Measurements from ENCODE around the gene COL8A2. TPM values are rescaled to one million over a fixed set of nuclear protein-coding genes. Genes with fewer than 3 reads are reported as not detected.

COL8A2 gene
- total RNA-seq, 4 donors from 2014 or later, result 0.83 to 1.3 (median 1.1) TPM

- Histone ChIP-seq H3K4me1 (peaks cover 0 to 5% (median 0%) of the 10 kb centered on the region in 4 donors), H3K9me3 (no peaks in the 10 kb centered on the region), H3K4me3 (peak overlapping the region in 3 of 4 donors; percentile 48 to 50 (median 49)), H3K27ac (peak overlapping the region in 1 of 4 donors; percentile 49), H3K36me3 (no peaks in the 10 kb centered on the region), H3K27me3 (peaks cover 0 to 7% of the 10 kb centered on the region in 2 donors)
- no peak for DNase-seq
- no peak for TF ChIP-seq CTCF (IDR thresholded peaks at IDR 0.05)
- no peak for TF ChIP-seq POLR2A (IDR thresholded peaks at IDR 0.05)
Measured at GRCh38 chr1:36124404-36125128, 456 bp downstream of the COL8A2 start.

GRCh38 chr1:36123356-36123755 lies 1.7 kb downstream of the COL8A2 start:
- Histone ChIP-seq H3K4me1 (peaks cover 0 to 5% (median 0%) of the 10 kb centered on the region in 4 donors), H3K27ac (peak overlapping the region in 1 of 4 donors; percentile 52), H3K36me3 (no peaks in the 10 kb centered on the region), H3K9me3 (no peaks in the 10 kb centered on the region), H3K4me3 (no peak overlapping the region), H3K27me3 (peaks cover 0 to 7% of the 10 kb centered on the region in 2 donors)
- no peak for TF ChIP-seq CTCF (IDR thresholded peaks at IDR 0.05)
- TF ChIP-seq POLR2A (IDR thresholded peaks at IDR 0.05), result no peak
- DNase-seq, result peak in 2 of 3 donors; percentile 60 to 61

- no peak for TF ChIP-seq POLR2A (IDR thresholded peaks at IDR 0.05)
- TF ChIP-seq CTCF (IDR thresholded peaks at IDR 0.05), result no peak
- Histone ChIP-seq H3K36me3 (no peaks in the 10 kb centered on the region), H3K9me3 (no peaks in the 10 kb centered on the region), H3K27me3 (peaks cover 0 to 7% of the 10 kb centered on the region in 2 donors), H3K4me3 (no peak overlapping the region), H3K4me1 (peaks cover 0 to 5% (median 0%) of the 10 kb centered on the region in 4 donors), H3K27ac (peak overlapping the region in 1 of 4 donors; percentile 52)
- DNase-seq, result no peak
Measured at GRCh38 chr1:36122062-36123030, 2.7 kb downstream of the COL8A2 start.

- Histone ChIP-seq H3K9me3 (no peaks in the 10 kb centered on the region), H3K4me3 (no peak overlapping the region), H3K4me1 (no peaks in the 10 kb centered on the region), H3K27ac (no peak overlapping the region), H3K27me3 (no peaks in the 10 kb centered on the region), H3K36me3 (no peaks in the 10 kb centered on the region)
- no peak for TF ChIP-seq POLR2A (IDR thresholded peaks at IDR 0.05)
- no peak for TF ChIP-seq CTCF (IDR thresholded peaks at IDR 0.05)
- DNase-seq, result no peak
Measured at GRCh38 chr1:36119456-36119855, 5.6 kb downstream of the COL8A2 start.

- Histone ChIP-seq H3K4me3 (no peak overlapping the region), H3K9me3 (no peaks in the 10 kb centered on the region), H3K27me3 (no peaks in the 10 kb centered on the region), H3K27ac (no peak overlapping the region), H3K36me3 (no peaks in the 10 kb centered on the region), H3K4me1 (no peaks in the 10 kb centered on the region)
- DNase-seq, result no peak
- no peak for TF ChIP-seq POLR2A (IDR thresholded peaks at IDR 0.05)
- TF ChIP-seq CTCF (IDR thresholded peaks at IDR 0.05), result no peak
Measured at GRCh38 chr1:36118447-36119204, 6.4 kb downstream of the COL8A2 start.
